ENCODE results near the gene EFEMP2.

The EFEMP2 gene

GRCh38 chr11:65854161-65854592 lies 18.4 kb downstream of the EFEMP2 start:
- H3K4me3 ChIP-seq (ENCODE audit: low read length, poor library complexity, severe bottlenecking): no peak overlapping the region
- peaks cover 68% of the 10 kb centered on the region for H4K20me1 ChIP-seq (ENCODE audit: insufficient read depth, low read length, poor library complexity, severe bottlenecking)
- H3K36me3 ChIP-seq (ENCODE audit: insufficient read depth, low read length): peaks cover 60% of the 10 kb centered on the region; the same call in 1 of the 2 replicates
- peaks cover 66% of the 10 kb centered on the region for H3K79me2 ChIP-seq (ENCODE audit: insufficient read depth, low read length)
- no peak overlapping the region for H2AFZ ChIP-seq (ENCODE audit: low read length)
- H3F3A ChIP-seq (ENCODE audit: low read depth): 0 out of 2 replicates have a peak, but pooled peaks cover 7% of the 10 kb centered on the region
- TF ChIP-seq EZH2phosphoT487 (IDR thresholded peaks at IDR 0.05; ENCODE audit: borderline replicate concordance): no peak
- TF ChIP-seq CTCF (conservative IDR thresholded peaks at IDR 0.05; ENCODE audit: low read length): no peak
- peak overlapping the region; percentile 4 for H3K4me2 ChIP-seq (ENCODE audit: low read depth, low read length, poor library complexity, severe bottlenecking)
- peaks cover 6% of the 10 kb centered on the region for H3K27me3 ChIP-seq (ENCODE audit: insufficient read depth, low read length, poor library complexity, severe bottlenecking)
- peaks cover 30% of the 10 kb centered on the region for H3K4me1 ChIP-seq (ENCODE audit: insufficient read depth, low read length, poor library complexity, severe bottlenecking)
- H3K9me2 ChIP-seq (replicated peaks; ENCODE audit: low read depth, low read length): no peaks in the 10 kb centered on the region
- H3K9me3 ChIP-seq (ENCODE audit: insufficient read depth, low read depth, low read length): peaks cover 5% of the 10 kb centered on the region; the same call in 1 of the 2 replicates
- H3K9ac ChIP-seq (ENCODE audit: low read depth, low read length, poor library complexity, severe bottlenecking): no peak overlapping the region

GRCh38 chr11:65853246-65853979 lies 19.2 kb downstream of the EFEMP2 start:
- peaks cover 5% of the 10 kb centered on the region; the same call in 1 of the 2 replicates for H3K9me3 ChIP-seq (ENCODE audit: insufficient read depth, low read depth, low read length)
- H4K20me1 ChIP-seq (ENCODE audit: insufficient read depth, low read length, poor library complexity, severe bottlenecking): peaks cover 68% of the 10 kb centered on the region
- peaks cover 60% of the 10 kb centered on the region; the same call in 1 of the 2 replicates for H3K36me3 ChIP-seq (ENCODE audit: insufficient read depth, low read length)

GRCh38 chr11:65852508-65853245 lies 19.9 kb downstream of the EFEMP2 start:
- H3K27me3 ChIP-seq (ENCODE audit: insufficient read depth, low read length, poor library complexity, severe bottlenecking): peaks cover 6% of the 10 kb centered on the region
- H3K4me2 ChIP-seq (ENCODE audit: low read depth, low read length, poor library complexity, severe bottlenecking): no peak overlapping the region
- H3K9ac ChIP-seq (ENCODE audit: low read depth, low read length, poor library complexity, severe bottlenecking): no peak overlapping the region
- H3F3A ChIP-seq (ENCODE audit: low read depth): no peaks in the 10 kb centered on the region
- H2AFZ ChIP-seq (ENCODE audit: low read length): no peak overlapping the region
- no peak for TF ChIP-seq CTCF (conservative IDR thresholded peaks at IDR 0.05; ENCODE audit: low read length)
- no peak for TF ChIP-seq EZH2phosphoT487 (IDR thresholded peaks at IDR 0.05; ENCODE audit: borderline replicate concordance)
- peaks cover 60% of the 10 kb centered on the region; the same call in 1 of the 2 replicates for H3K36me3 ChIP-seq (ENCODE audit: insufficient read depth, low read length)
- peaks cover 5% of the 10 kb centered on the region; the same call in 1 of the 2 replicates for H3K9me3 ChIP-seq (ENCODE audit: insufficient read depth, low read depth, low read length)
- H3K9me2 ChIP-seq (replicated peaks; ENCODE audit: low read depth, low read length): no peaks in the 10 kb centered on the region
- H4K20me1 ChIP-seq (ENCODE audit: insufficient read depth, low read length, poor library complexity, severe bottlenecking): peaks cover 66% of the 10 kb centered on the region
- H3K4me1 ChIP-seq (ENCODE audit: insufficient read depth, low read length, poor library complexity, severe bottlenecking): peaks cover 23% of the 10 kb centered on the region
- no peak overlapping the region for H3K4me3 ChIP-seq (ENCODE audit: low read length, poor library complexity, severe bottlenecking)
- H3K79me2 ChIP-seq (ENCODE audit: insufficient read depth, low read length): peaks cover 63% of the 10 kb centered on the region

More at GRCh38 chr11:65853246-65853979, 19.2 kb downstream of the EFEMP2 start:
- H3F3A ChIP-seq (ENCODE audit: low read depth): 0 out of 2 replicates have a peak, but pooled peaks cover 1% of the 10 kb centered on the region
- peaks cover 24% of the 10 kb centered on the region for H3K4me1 ChIP-seq (ENCODE audit: insufficient read depth, low read length, poor library complexity, severe bottlenecking)
- no peak overlapping the region for H2AFZ ChIP-seq (ENCODE audit: low read length)
- TF ChIP-seq CTCF (conservative IDR thresholded peaks at IDR 0.05; ENCODE audit: low read length) (peak; percentile 18; the same call in 1 of the 2 replicates), EZH2phosphoT487 (IDR thresholded peaks at IDR 0.05; ENCODE audit: borderline replicate concordance) (no peak)
- H3K9ac ChIP-seq (ENCODE audit: low read depth, low read length, poor library complexity, severe bottlenecking): no peak overlapping the region
- H3K9me2 ChIP-seq (replicated peaks; ENCODE audit: low read depth, low read length): no peaks in the 10 kb centered on the region
- H3K79me2 ChIP-seq (ENCODE audit: insufficient read depth, low read length): peaks cover 66% of the 10 kb centered on the region
- no peak overlapping the region for H3K4me3 ChIP-seq (ENCODE audit: low read length, poor library complexity, severe bottlenecking)
- H3K4me2 ChIP-seq (ENCODE audit: low read depth, low read length, poor library complexity, severe bottlenecking): peak overlapping the region; percentile 4
- peaks cover 6% of the 10 kb centered on the region for H3K27me3 ChIP-seq (ENCODE audit: insufficient read depth, low read length, poor library complexity, severe bottlenecking)
